CD4-positive, alpha-beta T cell (primary cell): ENCODE results near the gene UBE2U. TPM values are rescaled to one million over a fixed set of nuclear protein-coding genes. Genes with fewer than 3 reads are reported as not detected.

ENCODE experiments used
- ATAC-seq: fragments of 200-7000 bp; cut with Tn5 transposase; one replicate; pipeline ENCODE4 v1.10.0; 2022; ENCODE audit warnings: mild to moderate bottlenecking; ENCODE audit not compliant: poor library complexity
- CTCF ChIA-PET: fragments of 350-600 bp; sonication (Branson Sonifier 250); formaldehyde crosslinking; loops from one replicate; lab custom pipeline; 2021; ENCODE audit warnings: antibody characterized with exemption, inconsistent platforms; lab: Charles Lee
- POLR2A ChIA-PET: fragments of 350-600 bp; sonication (Branson Sonifier 250); formaldehyde crosslinking; loops from one replicate; lab custom pipeline; 2021; ENCODE audit warnings: antibody characterized with exemption, inconsistent platforms; lab: Charles Lee
- DNase-seq, 14 experiments: peaks; one replicate each; pipeline ENCODE4 v3.0.0-alpha.2; 2013 to 2020; ENCODE audit warnings: mixed read lengths in 2 of 14
- H3K27ac ChIP-seq, 2 donors: one replicate each; pipeline versions ENCODE4 v1.5.1 to v1.7.0; 2013; ENCODE audit warnings: low read length in 2 of 2, low read depth in 1 of 2, mild to moderate bottlenecking in 1 of 2
- H3K27me3 ChIP-seq, 2 experiments: 1 replicate in 1 of 2; 2 replicates in 1 of 2; pipeline versions ENCODE4 v1.6.1 to v1.7.0; 2013; ENCODE audit warnings: low read length in 2 of 2, control low read depth in 1 of 2, mild to moderate bottlenecking in 1 of 2, moderate library complexity in 1 of 2; ENCODE audit not compliant: insufficient read depth in 2 of 2, control insufficient read depth in 1 of 2
- H3K36me3 ChIP-seq: one replicate; pipeline ENCODE4 v1.6.1; 2013; ENCODE audit warnings: low read length, control low read depth; ENCODE audit not compliant: insufficient read depth
- H3K4me1 ChIP-seq: one replicate; pipeline ENCODE4 v1.6.1; 2013; ENCODE audit warnings: low read length, control low read depth; ENCODE audit not compliant: insufficient read depth
- H3K4me3 ChIP-seq: one replicate; pipeline ENCODE4 v1.5.1; 2013; ENCODE audit warnings: mild to moderate bottlenecking, low read length, moderate library complexity
- H3K9me3 ChIP-seq, 2 experiments: 1 replicate in 1 of 2; 2 replicates in 1 of 2; pipeline versions ENCODE4 v1.6.1 to v1.7.0; 2013; ENCODE audit warnings: low read length in 2 of 2, mild to moderate bottlenecking in 2 of 2, control low read depth in 1 of 2, moderate library complexity in 1 of 2; ENCODE audit not compliant: control insufficient read depth in 1 of 2, insufficient read depth in 1 of 2
- H3K27ac Mint-ChIP-seq: one replicate; pipeline ENCODE4 v1.8.0; 2020; ENCODE audit warnings: mixed read lengths
- H3K27me3 Mint-ChIP-seq: one replicate; pipeline ENCODE4 v1.8.0; 2021; ENCODE audit warnings: mixed read lengths
- H3K36me3 Mint-ChIP-seq: one replicate; pipeline ENCODE4 v1.8.0; 2021; ENCODE audit warnings: low read depth, mixed read lengths
- H3K4me1 Mint-ChIP-seq: one replicate; pipeline ENCODE4 v1.8.0; 2021; ENCODE audit warnings: low read depth, mixed read lengths
- H3K4me3 Mint-ChIP-seq: one replicate; pipeline ENCODE4 v1.8.0; 2020; ENCODE audit warnings: mild to moderate bottlenecking, mixed read lengths
- H3K9me3 Mint-ChIP-seq: one replicate; pipeline ENCODE4 v1.8.0; 2020; ENCODE audit warnings: mixed read lengths
- CTCF ChIP-seq: fragments of 200-600 bp; IDR thresholded peaks from one replicate; pipeline ENCODE4 v1.8.0; 2022; ENCODE audit warnings: antibody characterized with exemption, mild to moderate bottlenecking
- intact Hi-C, 2 experiments: fragments of 100-400 bp; cut with DNase I in 1 of 2; cut with micrococcal nuclease in 1 of 2; formaldehyde crosslinking; loops; one replicate each; pipeline versions ENCODE4 v1.15.1 to v1.9.0; 2023 to 2025; cut with DNase I, micrococcal nuclease
- total RNA-seq, 174 experiments: library from RNA in 2 of 174; stranded (reverse) in 2 of 174; gene quantifications; one replicate each; pipeline ENCODE4 v1.2.3 and lab custom pipeline; 2021 to 2026

Gene UBE2U
- total RNA-seq, 2 experiments from 2014 or later, result not detected

GRCh38 chr1:64179588-64179987 lies 23.8 kb upstream of the UBE2U start:
- intact Hi-C loops, result no loop called here
- ChIA-PET CTCF (no interaction called here), POLR2A (no interaction called here)
- Histone ChIP-seq H3K27ac (no peak overlapping the region), H3K4me1 (peaks cover 4% of the 10 kb centered on the region), H3K9me3 (no peaks in the 10 kb centered on the region), H3K4me3 (no peak overlapping the region), H3K27me3 (no peaks in the 10 kb centered on the region), H3K36me3 (no peaks in the 10 kb centered on the region)
- TF ChIP-seq CTCF, result no peak
- ATAC-seq (no peak), DNase-seq (no peak)
- no peak overlapping the region for H3K27ac Mint-ChIP-seq
- H3K4me3 Mint-ChIP-seq, result no peak overlapping the region
- H3K4me1 Mint-ChIP-seq, result peaks cover 8% of the 10 kb centered on the region
- H3K9me3 Mint-ChIP-seq, result no peaks in the 10 kb centered on the region
- peaks cover 24% of the 10 kb centered on the region for H3K27me3 Mint-ChIP-seq
- no peaks in the 10 kb centered on the region for H3K36me3 Mint-ChIP-seq

GRCh38 chr1:64182207-64182606 lies 21.2 kb upstream of the UBE2U start:
- TF ChIP-seq CTCF, result no peak
- no peaks in the 10 kb centered on the region for H3K36me3 Mint-ChIP-seq
- ATAC-seq (no peak), DNase-seq (no peak)
- CTCF ChIA-PET, result no interaction called here
- H3K4me3 ChIP-seq, result no peak overlapping the region
- peaks cover 19% of the 10 kb centered on the region for H3K27me3 Mint-ChIP-seq
- H3K27ac ChIP-seq, result no peak overlapping the region
- no peaks in the 10 kb centered on the region for H3K27me3 ChIP-seq
- H3K9me3 Mint-ChIP-seq, result no peaks in the 10 kb centered on the region
- peaks cover 8% of the 10 kb centered on the region for H3K4me1 Mint-ChIP-seq
- H3K4me1 ChIP-seq, result peaks cover 4% of the 10 kb centered on the region
- H3K36me3 ChIP-seq, result no peaks in the 10 kb centered on the region
- intact Hi-C loops, result no loop called here
- POLR2A ChIA-PET, result no interaction called here
- no peak overlapping the region for H3K4me3 Mint-ChIP-seq
- no peak overlapping the region for H3K27ac Mint-ChIP-seq
- no peaks in the 10 kb centered on the region for H3K9me3 ChIP-seq

GRCh38 chr1:64183395-64184002 lies 19.9 kb upstream of the UBE2U start:
- no peaks in the 10 kb centered on the region for H3K27me3 ChIP-seq
- peaks cover 4% of the 10 kb centered on the region for H3K4me1 ChIP-seq
- H3K4me3 Mint-ChIP-seq, result no peak overlapping the region
- ChIA-PET POLR2A (interaction anchor here (0.7 kb wide), 1 partner anchor 334 kb away, joined by 4 read pairs; no protein-coding TSS in a partner anchor), CTCF (no interaction called here)
- no peaks in the 10 kb centered on the region for H3K9me3 Mint-ChIP-seq
- H3K9me3 ChIP-seq, result no peaks in the 10 kb centered on the region
- no peak overlapping the region for H3K27ac ChIP-seq
- peaks cover 8% of the 10 kb centered on the region for H3K4me1 Mint-ChIP-seq
- intact Hi-C loops, result no loop called here
- no peaks in the 10 kb centered on the region for H3K36me3 Mint-ChIP-seq
- ATAC-seq, result no peak
- H3K27me3 Mint-ChIP-seq, result peaks cover 14% of the 10 kb centered on the region
- no peak for TF ChIP-seq CTCF
- no peaks in the 10 kb centered on the region for H3K36me3 ChIP-seq
- no peak for DNase-seq
- no peak overlapping the region for H3K4me3 ChIP-seq
- no peak overlapping the region for H3K27ac Mint-ChIP-seq
